Uterus (tissue), 4 donors: Measurements from ENCODE around the gene INPP5A. TPM values are rescaled to one million over a fixed set of nuclear protein-coding genes. Genes with fewer than 3 reads are reported as not detected.

Source experiments
- DNase-seq, 2 donors: peaks; one replicate each; pipeline ENCODE4 v3.0.0-alpha.2; 2019 to 2020
- H3K27ac ChIP-seq, 2 donors: fragments of 200-600 bp; sonication (generic); 1 replicate in 1 of 2; 2 replicates in 1 of 2; pipeline ENCODE4 v1.5.1; 2016 to 2018
- H3K27me3 ChIP-seq, 2 donors: fragments of 200-600 bp; sonication (generic); one replicate each; pipeline ENCODE4 v1.5.1; 2018 to 2019; ENCODE audit warnings: control low read depth in 1 of 2
- H3K36me3 ChIP-seq, 2 donors: fragments of 200-600 bp; sonication (generic); one replicate each; pipeline ENCODE4 v1.5.1; 2019; ENCODE audit warnings: control low read depth in 1 of 2
- H3K4me1 ChIP-seq, 2 donors: fragments of 200-600 bp; sonication (generic); one replicate each; pipeline ENCODE4 v1.5.1; 2018 to 2019; ENCODE audit warnings: control low read depth in 1 of 2
- H3K4me3 ChIP-seq, 2 donors: fragments of 200-600 bp; sonication (generic); 1 replicate in 1 of 2; 2 replicates in 1 of 2; pipeline ENCODE4 v1.5.1; 2018 to 2019; ENCODE audit warnings: mild to moderate bottlenecking in 1 of 2
- H3K9me3 ChIP-seq, 2 donors: fragments of 200-600 bp; sonication (generic); one replicate each; pipeline ENCODE4 v1.5.1; 2019; ENCODE audit warnings: control low read depth in 1 of 2
- POLR2A ChIP-seq, 2 donors: fragments of 450-650 bp; IDR thresholded peaks; one replicate each; pipeline ENCODE4 v1.6.1; 2016; ENCODE audit warnings: antibody characterized with exemption in 2 of 2, mild to moderate bottlenecking in 1 of 2, moderate library complexity in 1 of 2
- intact Hi-C: fragments of 100-400 bp; cut with DNase I; formaldehyde crosslinking; loops from one replicate; pipeline ENCODE4 v1.15.1; 2023; ENCODE audit warnings: low total_unique reads
- total RNA-seq, 4 donors: library from RNA; depleted of rRNA in 3 of 4; stranded (reverse); fragments of >200 nt in 3 of 4; gene quantifications; one replicate each; pipeline versions ENCODE4 v1.1.0 to v1.2.4, GENCODE V29; 2014 to 2023
- TF ChIP-seq, protein P1 (sequence below), 4 experiments: fragments of 200-600 bp in 2 of 4; fragments of 450-650 bp in 2 of 4; sonication (generic) in 2 of 4; IDR thresholded peaks; one replicate each; pipeline ENCODE4 v1.5.1; 2016 to 2019; ENCODE audit warnings: antibody characterized with exemption in 4 of 4, mild to moderate bottlenecking in 2 of 4, moderate library complexity in 1 of 4
- donor health status: DM: yes; HTN: yes; CAD: no.

The INPP5A gene
- total RNA-seq, 4 donors from 2014 or later, result 22.5 to 160 (median 93.2) TPM

DNA sequence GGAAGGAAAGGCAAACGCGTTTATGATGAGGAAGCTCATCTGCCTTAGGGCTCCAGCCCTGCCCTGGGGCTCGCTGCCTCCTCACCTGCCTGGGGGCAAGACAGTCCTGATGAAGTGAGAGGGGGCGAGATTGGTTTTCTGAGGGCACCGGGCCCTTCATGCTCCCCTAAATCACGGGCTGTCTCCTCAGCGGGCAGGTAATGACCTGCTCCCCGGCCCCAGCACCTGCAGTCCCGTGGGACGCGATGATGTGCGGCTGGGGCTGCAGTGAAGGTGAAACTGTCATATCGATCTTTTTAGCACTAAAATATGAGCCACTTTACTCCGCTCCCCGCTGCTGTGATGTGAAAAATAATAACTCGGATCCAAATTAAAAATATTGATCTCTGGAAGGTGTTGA is 120.2 kb downstream of the INPP5A start:
- H3K36me3 ChIP-seq, result no peaks in the 10 kb centered on the region
- TF ChIP-seq, protein P1, sequence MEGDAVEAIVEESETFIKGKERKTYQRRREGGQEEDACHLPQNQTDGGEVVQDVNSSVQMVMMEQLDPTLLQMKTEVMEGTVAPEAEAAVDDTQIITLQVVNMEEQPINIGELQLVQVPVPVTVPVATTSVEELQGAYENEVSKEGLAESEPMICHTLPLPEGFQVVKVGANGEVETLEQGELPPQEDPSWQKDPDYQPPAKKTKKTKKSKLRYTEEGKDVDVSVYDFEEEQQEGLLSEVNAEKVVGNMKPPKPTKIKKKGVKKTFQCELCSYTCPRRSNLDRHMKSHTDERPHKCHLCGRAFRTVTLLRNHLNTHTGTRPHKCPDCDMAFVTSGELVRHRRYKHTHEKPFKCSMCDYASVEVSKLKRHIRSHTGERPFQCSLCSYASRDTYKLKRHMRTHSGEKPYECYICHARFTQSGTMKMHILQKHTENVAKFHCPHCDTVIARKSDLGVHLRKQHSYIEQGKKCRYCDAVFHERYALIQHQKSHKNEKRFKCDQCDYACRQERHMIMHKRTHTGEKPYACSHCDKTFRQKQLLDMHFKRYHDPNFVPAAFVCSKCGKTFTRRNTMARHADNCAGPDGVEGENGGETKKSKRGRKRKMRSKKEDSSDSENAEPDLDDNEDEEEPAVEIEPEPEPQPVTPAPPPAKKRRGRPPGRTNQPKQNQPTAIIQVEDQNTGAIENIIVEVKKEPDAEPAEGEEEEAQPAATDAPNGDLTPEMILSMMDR (IDR thresholded peaks at IDR 0.05), result no peak
- TF ChIP-seq POLR2A (IDR thresholded peaks at IDR 0.05), result no peak

DNA sequence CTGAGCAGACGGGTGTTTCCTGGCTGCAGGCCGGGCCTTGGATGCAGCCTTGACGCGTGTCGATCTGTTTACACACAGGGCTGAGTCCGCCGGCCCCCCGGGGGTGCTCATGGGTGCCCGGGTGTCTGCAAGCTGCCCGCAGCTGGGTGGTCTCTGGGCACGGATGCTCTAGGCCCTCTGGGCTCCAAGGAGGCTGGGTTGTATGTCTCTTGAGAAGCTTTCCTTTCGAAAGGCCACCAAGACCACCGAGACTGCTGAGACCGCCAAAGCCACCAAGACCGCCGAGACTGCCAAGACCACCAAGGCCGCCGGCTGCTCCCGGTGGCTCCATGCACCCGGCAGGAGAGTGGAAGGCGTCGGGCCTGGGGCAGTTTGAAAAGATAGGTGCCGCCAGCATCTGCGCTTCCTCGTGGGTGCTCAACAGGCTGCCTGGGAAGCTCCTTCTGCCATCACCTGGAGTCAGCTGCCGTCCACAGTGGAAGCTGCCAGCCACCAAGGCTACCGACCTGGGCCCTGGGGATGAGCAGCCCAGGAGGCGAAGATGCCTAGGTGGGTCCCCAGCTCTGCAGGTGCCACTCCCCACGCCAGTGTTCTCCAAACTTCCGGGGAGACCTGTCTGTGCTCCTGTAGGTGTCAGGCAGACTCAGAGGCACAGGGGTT is 121.1 kb downstream of the INPP5A start:
- Histone ChIP-seq H3K27me3 (no peaks in the 10 kb centered on the region), H3K9me3 (no peaks in the 10 kb centered on the region), H3K4me3 (no peak overlapping the region), H3K4me1 (no peaks in the 10 kb centered on the region), H3K27ac (no peak overlapping the region), H3K36me3 (no peaks in the 10 kb centered on the region)
- intact Hi-C loops, result no loop called here
- TF ChIP-seq POLR2A (IDR thresholded peaks at IDR 0.05), result no peak
- TF ChIP-seq, protein P1 (IDR thresholded peaks at IDR 0.05), result no peak
- no peak for DNase-seq

More for the DNA sequence above, 120.2 kb downstream of the INPP5A start:
- Histone ChIP-seq H3K9me3 (no peaks in the 10 kb centered on the region), H3K27me3 (no peaks in the 10 kb centered on the region), H3K4me1 (no peaks in the 10 kb centered on the region), H3K4me3 (no peak overlapping the region), H3K27ac (no peak overlapping the region)
- intact Hi-C loops, result no loop called here
- DNase-seq, result no peak

- no peak overlapping the region for H3K4me3 ChIP-seq
- no peaks in the 10 kb centered on the region for H3K9me3 ChIP-seq
- no peaks in the 10 kb centered on the region for H3K4me1 ChIP-seq
- TF ChIP-seq POLR2A (IDR thresholded peaks at IDR 0.05), result no peak
- TF ChIP-seq, protein P1 (IDR thresholded peaks at IDR 0.05), result no peak
- H3K27me3 ChIP-seq, result no peaks in the 10 kb centered on the region
- intact Hi-C loops, result no loop called here
- H3K36me3 ChIP-seq, result no peaks in the 10 kb centered on the region
- DNase-seq, result no peak
- no peak overlapping the region for H3K27ac ChIP-seq
Measured at GRCh38 chr10:132659206-132660091, 121.9 kb downstream of the INPP5A start.

GRCh38 chr10:132660385-132660784 is 122.8 kb downstream of the INPP5A start:
- H3K9me3 ChIP-seq, result no peaks in the 10 kb centered on the region
- intact Hi-C loops, result no loop called here
- TF ChIP-seq, protein P1 (IDR thresholded peaks at IDR 0.05), result no peak
- TF ChIP-seq POLR2A (IDR thresholded peaks at IDR 0.05), result no peak
- H3K27me3 ChIP-seq, result no peaks in the 10 kb centered on the region
- H3K4me3 ChIP-seq, result no peak overlapping the region
- no peaks in the 10 kb centered on the region for H3K36me3 ChIP-seq
- no peak overlapping the region for H3K27ac ChIP-seq
- H3K4me1 ChIP-seq, result no peaks in the 10 kb centered on the region
- no peak for DNase-seq
